GM19193 (cell line): ENCODE data around the gene ZNF570.

ENCODE experiments used
- POLR2A ChIP-seq: IDR thresholded peaks from 4 replicates; pipeline ENCODE4 v1.6.1; 2011; ENCODE audit not compliant: insufficient read depth, insufficient read length; ENCODE audit errors: extremely low read depth

ZNF570 gene

DNA sequence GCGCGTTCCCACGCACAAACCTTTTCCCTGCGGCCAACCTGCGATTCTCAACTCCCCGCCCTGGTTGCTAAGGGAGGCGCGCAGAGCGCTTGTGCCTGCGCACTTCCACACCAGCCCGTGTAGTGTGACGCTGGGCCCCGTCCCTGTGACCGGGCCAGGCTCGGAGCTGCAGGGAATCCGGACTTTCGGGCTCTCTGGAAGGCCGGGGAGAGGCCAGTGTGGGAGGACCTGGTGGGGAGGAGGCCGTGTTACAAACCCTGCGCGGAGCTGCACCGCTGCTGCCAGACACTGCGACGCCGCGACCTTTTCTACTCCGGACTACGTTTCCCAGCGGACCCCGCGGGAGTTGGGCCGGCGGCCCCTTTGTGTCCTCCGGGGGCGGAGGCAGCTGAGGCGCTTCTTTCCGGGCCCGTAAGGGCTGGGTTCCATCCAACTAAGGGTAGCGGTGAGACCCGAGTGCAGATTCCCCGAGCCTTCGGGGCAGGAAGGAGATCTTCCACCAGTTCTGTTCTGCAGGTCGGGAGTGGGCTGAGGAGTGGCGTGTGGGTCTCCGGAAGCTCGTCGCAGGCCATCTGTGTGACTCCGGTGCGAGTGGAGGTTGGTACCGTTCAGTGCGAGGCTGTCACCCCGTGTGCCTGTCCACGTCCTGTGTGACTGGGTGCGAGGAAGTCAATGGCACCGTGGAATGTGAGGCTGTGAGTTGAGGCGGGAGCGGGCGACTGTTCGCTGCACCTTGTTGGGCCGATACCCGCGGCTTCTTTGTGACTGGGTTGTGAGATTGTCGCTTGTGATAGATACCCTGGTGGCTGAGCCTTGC, at the start of gene ZNF570:
TSS of gene ZNF570 (plus strand) at position 396 of the 817 bp plus-strand sequence. CDS start 999 bp downstream, outside the sequence.
- peak; percentile 75 for TF ChIP-seq POLR2A

DNA sequence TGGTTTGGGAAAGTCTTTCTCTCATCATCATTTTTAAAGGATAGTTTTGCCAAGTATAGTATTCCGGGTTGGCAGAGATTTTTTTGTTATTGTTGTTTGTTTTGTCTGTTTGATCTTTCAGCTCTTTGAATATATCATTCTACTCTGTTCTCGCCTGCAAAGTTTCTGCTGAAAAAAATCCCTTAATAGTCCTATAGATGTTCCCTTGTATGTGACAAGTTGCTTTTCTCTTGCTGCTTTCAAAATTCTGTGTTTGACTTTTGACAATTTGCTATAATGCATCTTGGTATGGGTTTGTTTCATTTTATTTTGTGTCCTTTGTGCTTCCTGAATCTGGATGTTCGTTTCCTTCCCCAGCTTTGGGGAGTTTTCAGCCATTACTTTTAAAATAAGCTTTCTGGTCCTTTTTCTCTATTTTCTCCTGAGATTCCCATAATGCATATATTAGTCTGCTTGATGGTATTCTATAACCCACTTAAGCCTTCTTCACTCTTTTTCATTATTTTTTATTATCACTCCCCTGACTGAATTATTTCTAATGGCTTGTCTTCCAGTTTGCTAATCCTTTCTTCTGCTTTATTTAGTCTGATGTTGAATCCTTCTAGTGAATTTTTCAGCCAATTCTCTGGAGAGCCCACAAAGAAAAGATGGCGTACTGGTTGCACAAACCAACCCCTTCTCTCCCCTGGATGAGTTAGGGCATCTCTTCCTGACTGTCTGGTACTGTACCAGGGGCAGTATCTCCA, 16.5 kb upstream of the ZNF570 start:
- TF ChIP-seq POLR2A = no peak

- no peak for TF ChIP-seq POLR2A
These were observed 2.8 kb upstream of the ZNF570 start for GRCh38 chr19:37466277-37466797.

DNA sequence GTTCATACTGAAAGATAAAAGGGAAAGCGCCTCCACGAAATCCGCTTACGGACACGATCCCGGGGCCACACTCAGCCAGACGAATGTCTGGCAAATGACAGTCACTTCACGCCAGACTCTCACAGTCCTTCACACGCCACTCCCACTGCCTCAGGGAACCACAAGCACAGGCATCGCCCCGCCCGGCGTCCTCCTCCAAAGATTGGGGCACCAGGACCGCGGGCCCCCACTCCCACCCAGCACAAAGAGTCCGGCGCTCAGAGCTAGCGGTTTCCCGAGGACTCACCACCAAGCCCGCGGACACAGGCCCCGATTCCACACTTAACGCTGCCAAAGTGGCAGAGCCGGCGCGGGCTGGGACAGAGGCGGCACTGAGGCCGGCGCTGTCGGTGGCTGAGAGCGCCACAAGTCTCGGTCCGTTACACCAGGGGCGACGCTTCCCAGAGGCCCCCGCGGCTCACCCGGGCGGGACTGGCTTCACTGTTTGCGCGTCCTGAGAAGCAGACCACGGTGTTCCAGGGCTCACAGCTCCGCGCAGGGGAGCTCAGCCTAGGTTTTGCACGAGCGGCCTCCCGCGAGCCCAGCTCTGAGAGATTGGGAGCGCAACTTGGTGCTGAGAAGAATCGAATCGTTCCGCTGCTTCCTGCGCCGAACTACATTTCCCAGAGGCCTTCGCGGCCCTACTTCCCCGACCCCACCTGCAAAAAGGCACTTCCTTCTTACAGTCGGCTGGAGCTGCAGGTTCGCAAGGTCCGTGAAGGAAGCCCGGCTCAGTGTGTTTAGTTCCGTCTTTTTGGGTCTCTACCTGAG, 2.2 kb upstream of the ZNF570 start, which contains the start of gene ZNF569:
TSS of gene ZNF569 (minus strand) at position 647 of the 810 bp plus-strand sequence. CDS start 22,523 bp downstream, outside the sequence.
- peak; percentile 77 for TF ChIP-seq POLR2A

- no peak for TF ChIP-seq POLR2A
These were observed 1.5 kb upstream of the ZNF570 start for GRCh38 chr19:37467608-37468090.

GRCh38 chr19:37470216-37470615, 1.1 kb downstream of the ZNF570 start:
- no peak for TF ChIP-seq POLR2A

DNA sequence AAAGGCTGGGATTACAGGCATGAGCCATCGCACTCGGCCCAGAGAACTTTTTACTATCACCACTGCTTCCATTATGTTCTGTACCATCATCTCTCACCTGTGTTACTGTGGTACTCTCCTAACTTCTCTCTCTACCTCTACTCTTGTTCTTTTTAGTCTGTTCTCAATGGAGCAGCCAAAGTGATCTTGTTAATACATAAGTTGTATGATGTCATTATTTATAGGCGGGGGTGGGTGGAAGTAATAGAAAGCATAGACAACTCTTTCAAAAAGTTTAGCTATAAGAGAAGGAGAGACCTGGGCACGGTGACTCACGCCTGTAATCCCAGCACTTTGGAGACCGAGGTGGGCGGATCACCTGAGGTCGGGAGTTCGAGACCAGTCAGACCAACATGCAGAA, 3.0 kb downstream of the ZNF570 start:
- no peak for TF ChIP-seq POLR2A

GRCh38 chr19:37484406-37485168, 15.4 kb downstream of the ZNF570 start:
- TF ChIP-seq POLR2A = no peak

DNA sequence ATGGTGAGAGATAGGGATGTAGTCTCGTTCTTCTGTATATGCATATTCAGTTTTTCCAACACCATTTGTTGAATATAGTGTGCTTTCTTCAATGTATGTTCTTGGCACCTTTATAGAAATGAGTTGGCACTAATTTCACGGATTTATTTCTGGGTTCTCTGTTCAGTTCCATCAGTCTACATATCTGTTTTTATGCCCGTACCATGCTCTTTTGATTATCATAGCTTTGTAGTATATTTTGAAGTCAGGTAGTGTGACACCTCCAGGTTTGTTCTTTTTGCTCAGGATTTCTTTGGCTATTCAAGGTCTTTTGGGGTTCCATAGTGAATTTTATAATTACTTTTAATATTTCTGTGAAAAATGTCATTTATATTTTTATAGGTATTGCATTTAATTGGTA, 23.1 kb downstream of the ZNF570 start:
- no peak for TF ChIP-seq POLR2A

DNA sequence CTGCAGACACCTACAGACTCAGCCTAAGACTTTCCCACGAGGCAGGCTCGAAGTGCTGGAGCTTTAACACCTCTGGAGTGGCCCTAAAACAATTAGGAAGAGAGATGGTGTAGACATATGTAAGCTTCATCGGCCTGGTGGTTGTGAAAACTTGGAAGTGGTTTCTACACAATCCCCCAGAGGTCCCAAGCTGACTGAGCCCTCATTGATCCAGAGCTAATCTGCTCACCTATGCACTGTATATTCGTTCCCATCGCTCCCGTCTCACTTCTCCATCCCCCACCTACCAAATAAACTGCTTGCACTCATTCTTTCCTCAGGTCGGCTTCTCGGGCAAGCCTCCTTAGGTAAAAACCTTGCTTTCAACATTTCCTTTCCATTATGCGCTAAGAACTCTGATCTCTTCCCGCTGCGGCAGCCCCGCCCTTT, 36.8 kb downstream of the ZNF570 start:
- TF ChIP-seq POLR2A = no peak

DNA sequence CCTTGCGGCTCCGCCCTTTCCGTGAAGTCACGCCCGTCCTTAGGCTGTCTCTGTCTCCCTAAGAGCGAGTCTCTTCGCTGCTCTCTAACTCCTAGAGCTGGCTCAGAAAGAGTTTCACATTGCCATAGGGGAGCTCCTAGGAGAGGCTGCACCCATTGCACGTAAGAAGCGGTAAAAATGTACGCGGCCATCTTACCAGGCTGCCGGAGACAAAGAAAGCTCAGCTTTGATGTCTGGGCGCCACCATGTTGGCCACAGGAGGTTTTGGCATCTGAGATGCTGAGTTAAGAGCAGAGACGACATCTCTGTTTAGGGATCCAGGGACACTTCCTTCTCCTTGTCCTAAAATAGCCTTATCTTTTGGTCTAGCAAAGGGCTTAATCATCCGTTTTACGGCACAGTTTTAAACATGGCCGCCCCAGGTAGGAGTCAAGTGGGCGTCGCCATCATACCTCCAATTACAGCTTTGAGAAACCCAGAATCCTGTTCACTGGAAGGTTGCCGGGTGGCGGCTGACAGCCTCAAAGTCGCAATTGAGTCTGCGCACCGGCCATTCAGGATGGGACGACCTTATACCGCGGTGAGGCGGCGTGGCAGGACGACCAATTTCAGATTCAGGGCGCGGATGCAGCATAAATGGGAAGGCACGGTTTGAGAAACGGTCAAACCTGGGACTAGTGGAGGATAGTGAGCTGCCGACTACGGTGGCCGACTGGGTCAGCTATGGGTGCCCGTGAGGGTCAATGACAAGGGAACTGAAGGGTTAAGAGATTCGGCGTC, 37.4 kb downstream of the ZNF570 start, which contains the start of gene ZNF793:
TSS of gene ZNF793 (plus strand) at position 553 of the 780 bp plus-strand sequence. CDS start 16,501 bp downstream, outside the sequence.
- TF ChIP-seq POLR2A = peak; percentile 30

- no peak for TF ChIP-seq POLR2A
These were observed 38.0 kb downstream of the ZNF570 start for GRCh38 chr19:37507167-37507464.

DNA sequence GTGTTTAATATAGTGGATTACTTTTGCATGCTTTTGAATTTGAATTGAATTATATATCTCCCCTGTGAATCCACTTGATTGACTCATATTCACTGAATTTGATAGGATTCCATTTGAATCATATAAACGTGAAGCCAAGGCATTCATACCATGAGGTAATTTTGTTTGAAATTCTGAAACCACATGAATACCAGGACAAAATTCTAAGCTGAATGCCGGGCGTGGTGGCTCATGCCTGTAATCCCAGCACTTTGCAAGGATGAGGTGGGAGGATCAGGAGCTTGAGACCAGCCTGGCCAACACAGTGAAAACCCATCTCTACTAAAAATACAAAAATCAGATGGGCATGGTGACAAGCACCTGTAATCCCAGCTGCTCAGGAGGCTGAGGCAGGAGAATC, 42.0 kb downstream of the ZNF570 start:
- TF ChIP-seq POLR2A = no peak
